GM12872 (cell line): ENCODE data around the gene HRC.

Experiments used
- CTCF ChIP-seq: IDR thresholded peaks from 3 replicates; pipeline ENCODE4 v1.5.1; 2011; ENCODE audit warnings: low read depth, mild to moderate bottlenecking, low read length, moderate library complexity; ENCODE audit not compliant: insufficient read depth

Gene HRC

GRCh38 chr19:49190781-49191180 lies 35.6 kb upstream of the HRC start:
- no peak for TF ChIP-seq CTCF

GRCh38 chr19:49189259-49189658 lies 34.1 kb upstream of the HRC start:
- no peak for TF ChIP-seq CTCF

GRCh38 chr19:49188626-49189200 lies 33.5 kb upstream of the HRC start:
- no peak for TF ChIP-seq CTCF

GRCh38 chr19:49186108-49186507 lies 30.9 kb upstream of the HRC start:
- no peak for TF ChIP-seq CTCF

DNA sequence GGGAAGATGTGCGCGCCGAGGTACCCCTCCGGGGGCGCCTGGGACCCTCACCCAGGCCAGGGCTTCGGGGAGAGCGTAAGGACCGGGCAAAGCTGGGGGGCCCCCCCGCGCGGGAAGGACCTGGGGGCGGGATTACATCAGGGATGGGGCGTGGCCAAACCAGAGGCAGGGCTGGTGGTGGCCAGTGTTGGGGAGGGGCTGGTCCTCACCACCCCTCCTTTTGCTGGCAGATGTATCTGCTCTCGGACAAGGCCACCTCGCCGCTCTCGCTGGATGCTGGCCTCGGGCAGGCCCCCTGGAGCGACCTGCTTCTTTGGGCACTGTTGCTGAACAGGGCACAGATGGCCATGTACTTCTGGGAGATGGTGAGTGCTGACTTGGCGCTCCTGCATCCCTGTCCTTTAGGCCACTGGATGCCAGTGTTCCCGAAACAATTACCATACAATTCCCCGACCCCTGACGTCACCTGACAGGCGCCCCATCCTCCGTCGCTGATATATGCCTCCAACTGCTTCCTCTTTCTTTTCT lies 27.7 kb upstream of the HRC start:
- no peak for TF ChIP-seq CTCF

DNA sequence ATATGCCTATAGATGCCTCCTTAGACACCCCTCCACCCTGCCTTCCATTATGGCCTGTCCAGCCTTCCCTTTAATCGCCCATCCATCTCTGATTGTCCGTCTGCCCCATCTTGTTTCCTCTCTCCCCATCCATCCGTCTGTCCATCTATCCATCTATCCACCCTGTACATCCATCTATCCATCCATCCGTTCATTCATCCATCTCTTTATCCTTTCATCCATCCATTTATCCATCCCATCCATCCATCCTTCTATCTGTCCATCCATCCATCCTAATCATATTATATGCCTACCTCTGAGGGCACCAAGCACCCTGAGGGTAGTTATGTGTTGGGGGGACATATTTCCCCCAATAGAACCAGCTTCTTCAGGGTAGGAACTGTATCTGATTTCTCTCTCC lies 25.5 kb upstream of the HRC start:
- TF ChIP-seq CTCF: no peak

DNA sequence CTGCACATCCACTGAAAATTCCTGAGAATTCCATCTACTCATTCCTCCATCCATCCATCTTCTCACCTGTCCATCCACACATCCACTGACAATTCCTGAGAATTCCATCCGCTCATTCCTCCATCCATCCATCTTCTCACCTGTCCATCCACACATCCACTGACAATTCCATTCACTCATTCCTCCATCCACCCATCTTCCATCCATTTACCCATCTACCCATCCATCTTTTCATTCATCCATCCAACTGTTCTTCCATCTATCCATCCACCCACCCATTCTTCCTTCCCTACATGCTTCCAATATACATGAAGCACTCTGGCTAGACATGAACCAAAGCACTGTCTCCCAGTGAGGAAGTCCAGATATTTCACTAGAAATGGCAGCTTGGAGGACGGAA lies 18.0 kb upstream of the HRC start:
- no peak for TF ChIP-seq CTCF
